Fibroblast of mammary gland (primary cell): ENCODE results near the gene MTFP1.

ENCODE experiments used
- DNase-seq: peaks from one replicate; pipeline ENCODE4 v3.0.0-alpha.2; 2010; ENCODE audit warnings: low read depth
- H3K4me3 ChIP-seq: 2 replicates; pipeline ENCODE4 v1.5.1; 2011; ENCODE audit warnings: low read depth, mild to moderate bottlenecking, low read length, moderate library complexity; ENCODE audit not compliant: control insufficient read depth
- CTCF ChIP-seq: conservative IDR thresholded peaks from 2 replicates; pipeline ENCODE4 v1.5.1; 2011; ENCODE audit warnings: low read depth, low read length, inconsistent platforms; ENCODE audit not compliant: control insufficient read depth, insufficient read depth

Gene MTFP1

GRCh38 chr22:30386608-30386959 lies 39.0 kb upstream of the MTFP1 start:
- no peak for TF ChIP-seq CTCF
- peak overlapping the region; percentile 64 for H3K4me3 ChIP-seq
- DNase-seq, result no peak

- TF ChIP-seq CTCF, result no peak
- H3K4me3 ChIP-seq, result peak within 1 kb of the TSS; percentile 64
- peak; percentile 57 for DNase-seq
These were observed 38.4 kb upstream of the MTFP1 start, which contains the start of gene RNF215 for GRCh38 chr22:30386960-30387827. Gene RNF215, minus strand, starts transcription at chr22:30387411. Its CDS starts 98 bp downstream, at chr22:30387313.

GRCh38 chr22:30390974-30391691 lies 34.4 kb upstream of the MTFP1 start:
- DNase-seq, result peak; percentile 73
- peak; percentile 70 for TF ChIP-seq CTCF
- H3K4me3 ChIP-seq, result no peak overlapping the region

GRCh38 chr22:30392661-30393321 lies 32.8 kb upstream of the MTFP1 start:
- no peak for TF ChIP-seq CTCF
- no peak overlapping the region for H3K4me3 ChIP-seq
- DNase-seq, result no peak

GRCh38 chr22:30393322-30393680 lies 32.3 kb upstream of the MTFP1 start:
- no peak for TF ChIP-seq CTCF
- no peak overlapping the region for H3K4me3 ChIP-seq
- no peak for DNase-seq

- DNase-seq, result no peak
- TF ChIP-seq CTCF, result no peak
- no peak overlapping the region for H3K4me3 ChIP-seq
These were observed 31.7 kb upstream of the MTFP1 start for GRCh38 chr22:30393885-30394284.
